Activated naive CD8-positive, alpha-beta T cell treated with anti-CD3 and anti-CD28 coated beads, Interleukin-2, amount 50 U/mL, for 24 hours (primary cell): Measurements from ENCODE around the gene GSN.

ENCODE experiments used
- ATAC-seq: fragments of 150-1000 bp; cut with Tn5 transposase; one replicate; pipeline ENCODE4 v1.10.0; 2021
- DNase-seq: peaks from one replicate; pipeline ENCODE4 v3.0.0; 2021
- H3K27ac Mint-ChIP-seq: one replicate; pipeline ENCODE4 v1.8.0; 2021; ENCODE audit warnings: mild to moderate bottlenecking, mixed read lengths
- H3K27me3 Mint-ChIP-seq: one replicate; pipeline ENCODE4 v1.8.0; 2021; ENCODE audit warnings: mixed read lengths
- H3K36me3 Mint-ChIP-seq: one replicate; pipeline ENCODE4 v1.8.0; 2021; ENCODE audit warnings: low read depth, mixed read lengths
- H3K4me1 Mint-ChIP-seq: one replicate; pipeline ENCODE4 v1.8.0; 2021; ENCODE audit warnings: mixed read lengths
- H3K4me3 Mint-ChIP-seq: one replicate; pipeline ENCODE4 v1.8.0; 2021; ENCODE audit warnings: mild to moderate bottlenecking, moderate library complexity, mixed read lengths
- H3K9me3 Mint-ChIP-seq: one replicate; pipeline ENCODE4 v1.8.0; 2021; ENCODE audit warnings: mixed read lengths

GSN gene

DNA sequence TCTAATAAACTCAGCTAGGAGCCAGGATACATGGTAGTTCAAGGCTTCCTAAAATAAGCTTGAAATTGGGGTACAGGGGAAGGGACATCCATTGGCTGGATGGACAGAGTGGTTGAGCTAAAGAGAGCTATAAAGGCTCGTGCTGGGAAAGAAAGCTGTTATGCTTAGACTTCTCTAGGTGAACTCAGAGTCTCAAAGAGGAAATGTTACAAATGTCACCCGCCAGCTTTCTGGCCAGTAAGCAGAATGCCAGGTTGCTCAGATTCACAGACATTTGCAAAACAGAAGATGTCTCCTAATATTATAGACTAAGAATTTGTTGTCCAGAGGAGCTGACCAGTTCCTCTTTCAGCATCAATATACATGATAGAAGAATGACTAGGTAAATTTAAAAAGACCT, 71.5 kb downstream of the GSN start:
- H3K9me3 Mint-ChIP-seq, result no peaks in the 10 kb centered on the region
- H3K36me3 Mint-ChIP-seq, result peaks cover 11% of the 10 kb centered on the region
- DNase-seq, result no peak
- ATAC-seq, result no peak
- H3K4me1 Mint-ChIP-seq, result peaks cover 3% of the 10 kb centered on the region
- H3K27me3 Mint-ChIP-seq, result no peaks in the 10 kb centered on the region
- H3K4me3 Mint-ChIP-seq, result no peak overlapping the region
- H3K27ac Mint-ChIP-seq, result no peak overlapping the region

- Mint-ChIP-seq H3K27me3 (no peaks in the 10 kb centered on the region), H3K4me3 (no peak overlapping the region), H3K4me1 (peaks cover 5% of the 10 kb centered on the region), H3K27ac (no peak overlapping the region), H3K36me3 (peaks cover 11% of the 10 kb centered on the region), H3K9me3 (no peaks in the 10 kb centered on the region)
- ATAC-seq (no peak), DNase-seq (no peak)
Observed at GRCh38 chr9:121340676-121341392, 72.9 kb downstream of the GSN start.

- DNase-seq (no peak), ATAC-seq (no peak)
- Mint-ChIP-seq H3K4me3 (no peak overlapping the region), H3K27me3 (no peaks in the 10 kb centered on the region), H3K4me1 (peaks cover 5% of the 10 kb centered on the region), H3K27ac (no peak overlapping the region), H3K36me3 (peaks cover 17% of the 10 kb centered on the region), H3K9me3 (no peaks in the 10 kb centered on the region)
Observed at GRCh38 chr9:121344184-121344583, 76.2 kb downstream of the GSN start.

DNA sequence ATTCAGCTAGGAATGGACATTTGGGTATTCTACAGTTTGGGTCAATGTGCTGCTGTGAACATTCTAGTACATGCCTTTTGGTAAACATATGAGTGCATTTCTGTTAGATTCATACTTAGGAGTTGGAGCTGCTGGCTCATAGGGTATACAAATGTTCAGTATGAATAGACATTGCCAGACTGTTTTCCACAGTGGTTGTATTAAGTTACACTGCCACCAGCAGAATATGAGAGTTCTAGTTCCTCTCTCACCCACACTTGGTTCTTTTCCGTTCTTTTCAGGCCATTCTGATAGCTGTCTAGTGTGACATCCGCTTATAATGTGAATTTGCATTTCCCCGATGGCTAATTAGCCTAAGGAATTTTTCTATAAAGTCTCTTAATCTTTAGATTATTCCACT, 77.1 kb downstream of the GSN start:
- no peak overlapping the region for H3K27ac Mint-ChIP-seq
- DNase-seq, result no peak
- H3K4me3 Mint-ChIP-seq, result no peak overlapping the region
- no peak for ATAC-seq
- H3K4me1 Mint-ChIP-seq, result peaks cover 5% of the 10 kb centered on the region
- H3K27me3 Mint-ChIP-seq, result no peaks in the 10 kb centered on the region
- H3K36me3 Mint-ChIP-seq, result peaks cover 17% of the 10 kb centered on the region
- H3K9me3 Mint-ChIP-seq, result no peaks in the 10 kb centered on the region

- Mint-ChIP-seq H3K4me1 (peaks cover 17% of the 10 kb centered on the region), H3K36me3 (peaks cover 21% of the 10 kb centered on the region)
- no peak for ATAC-seq
Observed at GRCh38 chr9:121348221-121348620, 80.3 kb downstream of the GSN start.

GRCh38 chr9:121349009-121349408, 81.0 kb downstream of the GSN start:
- DNase-seq, result no peak
- Mint-ChIP-seq H3K27ac (no peak overlapping the region), H3K36me3 (peaks cover 28% of the 10 kb centered on the region), H3K4me1 (peaks cover 22% of the 10 kb centered on the region), H3K9me3 (no peaks in the 10 kb centered on the region), H3K4me3 (no peak overlapping the region), H3K27me3 (no peaks in the 10 kb centered on the region)
- no peak for ATAC-seq

More at GRCh38 chr9:121348221-121348620, 80.3 kb downstream of the GSN start:
- H3K27me3 Mint-ChIP-seq, result no peaks in the 10 kb centered on the region
- DNase-seq, result no peak
- no peak overlapping the region for H3K4me3 Mint-ChIP-seq
- H3K27ac Mint-ChIP-seq, result no peak overlapping the region
- H3K9me3 Mint-ChIP-seq, result no peaks in the 10 kb centered on the region

GRCh38 chr9:121350036-121350435, 82.1 kb downstream of the GSN start:
- H3K27me3 Mint-ChIP-seq, result no peaks in the 10 kb centered on the region
- no peaks in the 10 kb centered on the region for H3K9me3 Mint-ChIP-seq
- ATAC-seq, result no peak
- no peak overlapping the region for H3K4me3 Mint-ChIP-seq
- DNase-seq, result no peak
- H3K36me3 Mint-ChIP-seq, result peaks cover 29% of the 10 kb centered on the region
- H3K4me1 Mint-ChIP-seq, result peaks cover 23% of the 10 kb centered on the region
- H3K27ac Mint-ChIP-seq, result no peak overlapping the region

DNA sequence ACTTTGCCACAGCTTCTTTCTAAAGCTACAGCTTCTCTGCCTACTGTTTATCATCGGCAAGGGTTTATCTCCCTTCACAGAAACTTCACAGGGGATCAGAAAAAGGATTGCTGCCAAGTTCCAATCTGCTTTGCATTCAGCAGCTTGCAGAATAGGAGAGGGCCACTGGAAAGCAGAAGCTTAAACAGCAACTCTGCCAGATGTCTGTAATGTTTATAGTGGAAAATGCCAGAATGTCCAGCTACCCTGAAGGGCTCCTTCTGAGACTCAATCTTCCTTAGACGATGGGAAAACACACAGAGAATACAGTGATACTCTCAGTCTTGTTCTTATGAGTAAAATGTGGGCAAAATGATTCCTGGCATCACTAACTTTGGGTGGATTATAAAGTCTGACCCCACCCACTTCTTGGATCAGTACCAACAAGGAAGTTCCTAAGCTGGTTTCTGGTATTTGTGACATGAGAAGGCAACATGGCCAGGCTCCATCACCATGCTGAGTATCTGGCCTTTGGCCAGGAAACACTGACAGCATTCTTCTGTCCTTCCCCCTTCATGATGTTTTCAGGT, 83.1 kb downstream of the GSN start:
- H3K4me3 Mint-ChIP-seq, result no peak overlapping the region
- DNase-seq (no peak), ATAC-seq (no peak)
- no peaks in the 10 kb centered on the region for H3K27me3 Mint-ChIP-seq
- H3K4me1 Mint-ChIP-seq, result peaks cover 30% of the 10 kb centered on the region
- peaks cover 33% of the 10 kb centered on the region for H3K36me3 Mint-ChIP-seq
- no peak overlapping the region for H3K27ac Mint-ChIP-seq
- H3K9me3 Mint-ChIP-seq, result no peaks in the 10 kb centered on the region

DNA sequence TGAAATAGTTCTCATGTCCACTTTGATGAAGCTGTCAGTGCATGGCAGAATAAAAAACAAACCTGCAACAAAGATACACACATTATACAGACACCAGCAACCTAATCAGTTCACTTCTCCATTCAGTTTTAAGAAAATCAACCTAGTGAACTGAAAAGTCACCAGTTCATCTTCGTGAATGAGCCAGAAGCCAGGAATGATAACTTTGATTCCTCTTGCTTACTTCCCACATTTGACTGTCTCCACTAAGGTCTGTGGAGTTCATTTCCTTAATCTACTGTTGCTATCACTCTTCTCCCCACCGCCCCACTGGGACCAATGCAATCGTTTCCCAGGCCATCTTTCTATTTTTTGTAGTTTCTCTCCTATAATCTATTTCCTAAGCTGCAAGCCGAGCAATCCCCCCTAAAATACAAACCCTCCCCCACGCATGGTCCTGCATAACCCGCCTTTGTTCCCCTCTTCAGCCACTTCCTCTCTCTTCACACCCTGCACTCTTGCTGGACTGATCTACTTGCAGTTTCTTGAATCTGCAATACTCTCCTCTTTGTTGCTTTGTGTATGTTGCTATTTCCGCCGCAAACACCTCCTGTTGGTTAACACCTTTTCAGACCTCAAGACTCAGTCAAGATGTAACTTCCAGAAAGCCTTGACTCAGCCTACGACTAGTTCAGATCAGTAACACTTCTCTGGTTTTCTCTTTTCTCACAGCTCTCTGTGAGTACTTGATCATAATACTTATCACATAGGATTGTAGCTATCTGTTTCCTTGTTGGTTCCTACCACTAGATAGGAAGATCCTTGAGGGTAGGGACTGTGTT, 85.5 kb downstream of the GSN start:
- DNase-seq (peak; percentile 38), ATAC-seq (peak; percentile 98)
- peak overlapping the region; percentile 76 for H3K27ac Mint-ChIP-seq
- H3K9me3 Mint-ChIP-seq, result no peaks in the 10 kb centered on the region
- peaks cover 26% of the 10 kb centered on the region for H3K36me3 Mint-ChIP-seq
- H3K4me3 Mint-ChIP-seq, result peak overlapping the region; percentile 19
- H3K27me3 Mint-ChIP-seq, result no peaks in the 10 kb centered on the region
- H3K4me1 Mint-ChIP-seq, result peaks cover 47% of the 10 kb centered on the region

DNA sequence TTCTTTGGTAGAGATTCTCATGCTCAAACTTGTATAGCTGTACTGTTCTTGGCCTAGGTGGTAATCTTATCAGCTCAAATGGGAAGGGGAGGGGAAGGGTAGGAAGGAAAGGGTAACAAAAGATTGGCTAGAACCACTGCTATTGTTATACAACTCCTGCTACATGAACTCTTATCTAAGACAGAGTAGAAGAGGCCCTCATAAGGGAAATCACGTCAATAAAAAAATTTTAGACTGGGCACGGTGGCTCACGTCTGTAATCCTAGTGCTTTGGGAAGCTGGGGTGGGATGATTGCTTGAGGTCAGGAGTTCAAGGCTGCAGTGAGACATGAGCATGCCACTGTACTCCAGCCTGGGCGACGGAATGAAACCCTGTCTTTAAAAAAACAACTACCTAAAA, 86.2 kb downstream of the GSN start:
- DNase-seq, result no peak
- peak overlapping the region; percentile 4 for H3K4me3 Mint-ChIP-seq
- peaks cover 54% of the 10 kb centered on the region for H3K4me1 Mint-ChIP-seq
- peak overlapping the region; percentile 76 for H3K27ac Mint-ChIP-seq
- ATAC-seq, result no peak
- H3K36me3 Mint-ChIP-seq, result peaks cover 22% of the 10 kb centered on the region
- H3K9me3 Mint-ChIP-seq, result no peaks in the 10 kb centered on the region
- no peaks in the 10 kb centered on the region for H3K27me3 Mint-ChIP-seq

DNA sequence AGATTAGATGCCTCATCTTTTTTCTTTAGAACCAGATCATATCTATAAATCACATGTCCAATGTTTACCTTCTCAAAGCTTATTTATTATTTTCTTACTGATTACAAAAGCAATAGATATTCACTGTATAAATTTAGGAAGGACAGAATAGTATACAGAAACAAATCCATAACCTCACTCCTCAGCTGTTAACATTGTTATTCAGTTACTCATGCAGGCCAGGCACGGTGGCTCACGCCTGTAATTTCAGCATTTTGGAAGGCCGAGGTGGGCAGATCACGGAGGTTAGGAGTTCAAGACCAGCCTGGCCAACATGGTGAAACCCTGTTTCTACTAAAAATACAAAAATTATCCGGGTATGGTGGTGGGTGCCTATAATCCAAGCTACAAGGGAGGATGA, 86.8 kb downstream of the GSN start:
- Mint-ChIP-seq H3K27ac (no peak overlapping the region), H3K4me3 (no peak overlapping the region), H3K4me1 (peaks cover 60% of the 10 kb centered on the region), H3K27me3 (no peaks in the 10 kb centered on the region), H3K36me3 (peaks cover 22% of the 10 kb centered on the region), H3K9me3 (no peaks in the 10 kb centered on the region)
- DNase-seq (no peak), ATAC-seq (no peak)

DNA sequence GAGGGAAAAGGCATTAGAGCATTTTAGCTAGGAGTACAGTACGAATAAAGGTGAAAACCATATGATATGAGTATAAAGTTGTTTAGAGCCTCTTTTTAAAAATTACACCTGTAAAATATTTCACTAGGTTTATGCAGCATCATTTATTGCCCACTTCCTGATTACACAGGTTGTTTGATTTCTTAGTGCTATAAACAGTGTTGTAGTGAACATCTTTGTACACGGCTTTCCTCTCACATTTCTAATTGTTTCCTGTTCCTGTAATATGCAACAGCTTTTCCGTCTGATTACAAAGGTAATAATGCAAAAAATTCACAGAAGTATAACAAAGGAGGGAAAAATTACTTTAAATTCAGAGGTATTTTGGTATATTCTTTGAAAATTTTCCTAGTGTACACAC, 89.0 kb downstream of the GSN start:
- Mint-ChIP-seq H3K9me3 (no peaks in the 10 kb centered on the region), H3K27me3 (no peaks in the 10 kb centered on the region), H3K27ac (peak overlapping the region; percentile 55), H3K4me1 (peaks cover 60% of the 10 kb centered on the region), H3K4me3 (no peak overlapping the region), H3K36me3 (peaks cover 17% of the 10 kb centered on the region)
- ATAC-seq (no peak), DNase-seq (no peak)

- Mint-ChIP-seq H3K36me3 (peaks cover 9% of the 10 kb centered on the region), H3K4me3 (peak overlapping the region; percentile 66), H3K27ac (peak overlapping the region; percentile 71), H3K27me3 (no peaks in the 10 kb centered on the region), H3K9me3 (no peaks in the 10 kb centered on the region), H3K4me1 (peaks cover 59% of the 10 kb centered on the region)
- ATAC-seq (peak; percentile 41), DNase-seq (no peak)
Observed at GRCh38 chr9:121358751-121359150, 90.8 kb downstream of the GSN start.

GRCh38 chr9:121359351-121360294, 91.7 kb downstream of the GSN start:
- Mint-ChIP-seq H3K4me1 (peaks cover 58% of the 10 kb centered on the region), H3K27me3 (no peaks in the 10 kb centered on the region), H3K4me3 (no peak overlapping the region), H3K9me3 (no peaks in the 10 kb centered on the region), H3K36me3 (peaks cover 6% of the 10 kb centered on the region), H3K27ac (peak overlapping the region; percentile 71)
- no peak for DNase-seq
- peak; percentile 10 for ATAC-seq
